ENCODE measurements around the gene SOHLH1. TPM values are rescaled to one million over a fixed set of nuclear protein-coding genes. Genes with fewer than 3 reads are reported as not detected.
A peak's percentile ranks its signal among the peaks of the same experiment; 100 is the strongest.

The SOHLH1 gene
- total RNA-seq, 1 donor from 2014 or later: not detected

DNA sequence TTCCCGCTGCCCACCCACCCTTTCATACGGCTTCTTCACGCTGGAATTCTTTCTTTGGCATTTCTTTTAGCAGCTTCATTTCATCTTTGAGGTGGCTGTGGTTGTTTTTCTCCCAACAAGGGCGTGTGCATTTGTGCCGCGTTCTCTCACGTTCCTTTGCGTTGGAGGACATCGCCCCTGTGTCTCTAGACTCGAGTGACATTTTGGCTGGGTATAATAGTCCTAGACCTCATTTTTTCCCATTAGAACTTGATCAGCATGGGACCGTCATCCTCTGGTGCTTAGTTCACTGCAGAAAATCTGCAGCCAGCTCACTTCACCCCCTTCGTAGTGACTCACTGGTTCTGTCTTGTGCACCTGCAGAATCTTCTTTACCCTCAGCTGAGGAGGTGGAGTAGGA is 32.2 kb upstream of the SOHLH1 start:
- no peak for DNase-seq (ENCODE audit: extremely low read depth, low read depth, low spot score)

DNA sequence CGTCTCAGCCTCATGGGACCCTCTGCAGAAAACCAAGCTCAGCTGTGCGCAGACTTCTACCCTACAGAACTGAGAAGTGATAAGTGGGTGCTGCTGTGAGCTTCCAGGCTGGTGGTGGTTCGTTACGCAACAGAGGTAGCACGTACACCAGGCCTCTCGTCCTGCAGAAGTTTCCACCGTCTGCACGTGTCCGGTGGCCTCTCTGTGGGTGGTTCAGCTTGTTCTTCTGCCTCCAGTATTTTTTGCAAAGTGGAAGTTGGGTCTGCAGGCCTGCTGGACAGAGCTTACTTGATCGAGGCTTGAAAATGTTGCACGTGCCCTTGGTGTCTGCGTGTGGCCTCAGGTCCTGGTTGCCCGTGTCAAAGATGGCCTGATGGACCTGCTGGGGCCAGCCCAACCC is 30.2 kb upstream of the SOHLH1 start:
- no peak for DNase-seq (ENCODE audit: extremely low read depth, low read depth, low spot score)

DNA sequence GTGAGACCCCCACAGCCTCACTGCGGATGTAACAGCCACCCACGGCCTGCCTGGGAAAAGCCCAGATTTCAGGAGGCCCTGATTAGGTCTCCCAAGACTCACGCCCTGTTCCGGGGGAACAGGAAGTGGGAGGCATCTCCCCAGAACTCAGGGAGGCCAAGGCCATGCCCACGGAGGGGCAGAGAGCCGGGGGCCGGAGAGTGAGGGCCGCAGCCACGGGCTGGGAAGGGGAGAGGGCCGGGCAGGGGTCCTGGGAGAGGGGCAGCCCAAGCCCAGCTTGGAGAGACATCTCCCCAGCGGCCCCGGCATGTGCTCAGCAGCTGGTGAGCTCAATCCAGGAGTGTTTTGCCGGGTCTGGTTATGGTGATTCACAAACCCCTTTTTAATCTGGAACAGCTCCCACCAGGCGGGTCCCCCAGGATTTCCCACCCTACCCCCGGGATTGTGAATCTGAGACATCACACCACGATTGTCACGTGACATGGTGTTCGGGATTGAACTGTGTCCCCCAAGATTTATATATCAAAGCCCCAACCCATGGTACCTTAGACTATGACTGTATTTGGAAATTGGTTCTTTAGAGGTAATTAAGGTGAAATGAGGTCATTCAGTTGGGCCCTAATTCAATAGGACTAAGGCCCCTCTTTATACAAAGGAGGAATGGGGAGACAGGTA is 29.3 kb upstream of the SOHLH1 start:
- no peak for DNase-seq (ENCODE audit: extremely low read depth, low read depth, low spot score)

DNA sequence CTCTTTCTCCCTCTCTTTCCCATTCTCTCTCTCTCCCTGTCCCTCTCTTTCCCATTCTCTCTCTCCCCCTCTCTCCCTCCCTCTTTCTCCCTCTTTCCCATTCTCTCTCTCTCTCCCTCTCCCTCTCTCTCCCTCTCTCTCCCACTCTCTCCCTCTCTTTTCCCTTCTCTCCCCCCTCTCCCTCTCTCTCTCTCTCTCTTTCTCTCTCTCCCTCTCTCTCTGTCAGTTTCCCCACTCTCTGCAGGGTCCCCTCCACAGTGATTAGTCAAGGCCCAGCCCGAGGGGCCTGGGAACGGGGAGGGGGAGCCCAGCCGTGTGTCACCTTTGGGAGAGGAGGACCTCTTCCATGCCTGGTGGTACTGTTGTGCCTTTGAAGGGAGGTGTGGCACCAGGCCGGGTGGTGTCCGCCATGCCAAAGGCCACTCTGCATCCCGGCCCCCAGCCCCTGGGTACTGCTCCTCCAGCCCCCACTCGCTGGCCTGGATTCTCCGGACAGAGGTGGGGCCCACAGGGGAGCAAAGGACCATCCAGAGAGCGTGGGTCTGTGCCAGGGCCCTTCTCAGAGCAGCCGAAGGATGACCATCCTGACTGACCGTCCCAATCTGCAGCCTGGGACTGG is 28.1 kb upstream of the SOHLH1 start:
- DNase-seq (ENCODE audit: extremely low read depth, low read depth, low spot score): no peak

DNA sequence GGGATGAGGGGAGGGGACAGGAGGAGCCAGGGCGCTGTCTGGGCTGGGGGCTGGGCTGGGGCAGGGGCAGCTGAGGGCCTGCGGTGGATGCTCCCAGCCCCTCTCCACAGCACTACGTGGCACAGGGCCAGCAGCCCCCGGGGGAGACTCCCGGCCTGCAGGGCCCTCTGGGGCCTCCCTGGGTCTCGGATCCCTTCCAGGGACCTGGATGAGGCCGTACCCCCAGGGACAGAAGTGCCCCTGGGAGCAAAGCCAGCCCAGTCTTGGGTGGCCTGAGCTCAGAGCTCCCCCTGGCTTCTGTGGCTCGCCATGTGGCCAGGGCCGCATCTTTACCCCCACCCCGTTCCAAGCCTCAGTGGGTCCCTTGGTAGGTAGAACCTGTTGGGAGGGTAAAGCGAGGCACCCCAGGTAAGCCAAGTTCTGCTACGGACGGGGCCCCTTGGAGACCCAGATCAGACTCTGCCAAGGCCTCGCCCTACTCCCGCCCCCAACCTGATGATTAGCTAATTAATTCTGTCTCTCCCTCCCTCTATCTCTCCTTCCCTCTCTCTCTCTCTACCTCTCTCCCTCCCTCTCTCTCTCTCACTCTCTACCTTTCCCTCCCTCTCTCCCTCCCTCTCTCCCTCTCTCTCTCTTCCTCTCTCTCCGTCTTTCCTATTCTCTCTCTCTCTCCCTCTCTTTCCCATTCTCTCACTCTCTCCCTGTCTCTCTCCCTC is 27.0 kb upstream of the SOHLH1 start:
- DNase-seq (ENCODE audit: extremely low read depth, low read depth, low spot score): no peak

DNA sequence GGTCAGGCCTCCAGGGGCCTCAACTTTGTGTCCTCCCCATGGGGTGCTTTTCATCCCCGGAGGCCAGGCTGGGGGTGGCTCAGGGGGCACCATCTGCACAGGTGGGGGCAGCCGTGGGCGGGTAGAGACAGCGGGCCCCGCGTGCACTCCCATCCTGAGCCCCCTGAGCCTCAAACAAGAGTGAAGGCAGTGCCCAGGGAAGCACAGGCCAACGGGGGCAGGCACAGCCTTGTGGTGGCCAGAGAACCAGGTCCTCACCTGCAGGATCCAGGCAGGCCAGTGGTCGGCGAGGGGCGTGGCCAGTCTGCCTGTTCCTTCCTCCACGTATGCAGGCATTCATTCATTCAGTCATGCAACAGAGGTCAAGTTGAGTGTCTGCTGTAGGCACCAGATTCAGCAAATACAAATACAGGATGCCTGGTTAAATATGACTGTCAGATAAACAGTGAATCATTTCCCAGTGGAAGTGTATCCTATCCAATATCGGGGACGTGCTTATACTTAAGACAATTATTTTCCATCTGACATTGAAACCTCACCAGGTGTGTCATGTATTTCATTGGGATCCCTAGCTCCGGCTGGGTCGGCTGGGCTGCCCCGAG is 25.0 kb upstream of the SOHLH1 start:
- DNase-seq (ENCODE audit: extremely low read depth, low read depth, low spot score): peak; percentile 80

DNA sequence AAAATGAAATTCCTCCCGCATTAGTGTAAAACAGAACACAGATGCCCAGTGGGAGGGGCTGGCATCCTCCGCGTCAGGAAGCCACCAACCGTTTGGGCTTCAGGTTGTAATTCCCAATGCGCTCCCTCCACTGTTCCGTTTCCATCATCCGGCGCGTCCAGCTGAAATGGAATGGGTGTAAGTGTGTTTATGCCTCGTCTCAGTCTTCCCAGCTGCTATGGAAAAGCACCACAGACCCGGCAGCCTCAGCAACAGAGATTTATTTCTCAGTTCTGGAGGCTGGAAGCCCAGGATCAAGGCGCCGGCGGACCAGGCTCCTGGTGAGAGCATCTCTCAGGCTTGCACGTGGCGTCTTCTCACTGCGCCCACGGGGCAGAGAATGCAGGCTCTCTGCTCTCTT is 23.1 kb upstream of the SOHLH1 start:
- DNase-seq (ENCODE audit: extremely low read depth, low read depth, low spot score): no peak

DNA sequence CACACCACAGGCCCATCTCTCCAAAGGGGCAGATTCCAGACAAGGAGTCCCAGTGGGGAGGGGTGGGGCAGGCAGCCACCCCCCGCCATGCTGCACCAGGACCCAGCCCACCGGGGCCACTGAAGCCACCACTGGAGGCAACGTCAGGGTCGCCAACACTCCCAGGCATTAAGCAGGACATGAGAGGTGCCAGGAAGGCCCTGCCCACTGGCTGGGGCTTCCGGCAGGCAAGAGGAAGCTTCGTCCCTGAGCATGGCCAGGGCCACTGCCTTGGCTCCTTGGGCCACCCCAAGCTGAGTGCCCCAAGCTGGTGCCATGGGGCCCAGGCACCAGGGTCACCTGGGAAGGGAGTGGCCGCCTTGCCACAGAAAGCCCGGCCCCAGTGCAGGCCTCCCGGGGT is 20.2 kb upstream of the SOHLH1 start:
- no peak for DNase-seq (ENCODE audit: extremely low read depth, low read depth, low spot score)

DNA sequence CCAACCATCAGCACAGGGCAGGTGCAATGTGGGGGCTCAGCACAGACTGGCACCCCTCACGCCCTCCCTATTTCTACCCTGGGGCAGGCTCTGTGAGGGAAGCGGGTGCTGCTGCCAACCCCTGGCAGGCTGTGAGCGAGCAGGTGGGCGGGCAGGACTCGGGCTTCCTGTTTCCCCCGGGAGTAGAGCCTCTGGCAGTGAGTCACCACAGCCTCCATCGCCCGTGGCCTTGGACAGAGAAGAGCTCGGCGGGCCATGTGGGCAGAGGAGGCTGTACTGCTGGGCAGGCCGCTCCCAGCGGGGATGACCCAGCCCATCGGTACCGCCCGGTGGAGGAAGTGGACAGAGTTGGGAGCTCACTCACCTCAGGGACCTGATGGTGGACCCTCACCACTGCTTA is 19.3 kb upstream of the SOHLH1 start:
- DNase-seq (ENCODE audit: extremely low read depth, low read depth, low spot score): peak; percentile 34

DNA sequence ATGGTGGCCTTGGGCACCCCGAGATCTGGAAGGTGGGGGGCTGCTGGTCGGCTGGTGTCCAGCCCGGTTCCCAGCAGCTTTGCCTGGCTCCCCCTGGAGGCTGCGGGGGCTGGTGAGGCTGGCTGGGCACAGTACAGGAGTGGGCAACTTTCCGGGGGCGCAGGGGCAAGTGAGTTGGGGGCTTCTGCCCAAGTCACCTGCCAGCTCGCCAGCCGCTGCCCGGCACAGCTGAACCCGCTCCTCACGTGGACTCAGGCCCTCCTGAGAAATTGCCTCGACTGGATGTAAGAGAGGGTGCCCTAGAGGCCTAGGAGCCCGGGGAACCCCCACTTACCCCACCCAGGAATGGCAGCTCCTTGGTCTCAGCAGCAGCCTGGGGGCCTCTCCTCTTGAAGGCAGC is 18.1 kb upstream of the SOHLH1 start:
- no peak for DNase-seq (ENCODE audit: extremely low read depth, low read depth, low spot score)

DNA sequence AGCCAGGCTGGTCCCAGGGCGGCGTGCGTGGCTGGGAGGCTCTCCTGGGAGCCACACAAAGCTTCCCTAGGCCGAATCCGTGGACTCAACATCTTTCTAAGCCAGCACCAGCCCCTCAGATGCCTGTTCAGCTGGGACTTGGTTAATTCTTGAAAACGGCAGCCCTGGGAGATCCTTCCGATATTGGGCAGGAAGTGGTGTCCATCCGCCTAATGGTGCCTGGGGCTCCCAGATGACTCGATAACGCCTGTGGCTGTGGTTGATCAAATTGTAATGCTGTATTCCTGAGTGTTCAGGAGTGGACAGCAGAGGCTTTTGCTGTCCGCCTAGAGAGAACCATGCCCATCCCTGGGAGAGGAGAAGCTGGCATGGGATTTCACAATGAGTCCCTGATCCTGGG is 16.8 kb upstream of the SOHLH1 start:
- no peak for DNase-seq (ENCODE audit: extremely low read depth, low read depth, low spot score)

DNA sequence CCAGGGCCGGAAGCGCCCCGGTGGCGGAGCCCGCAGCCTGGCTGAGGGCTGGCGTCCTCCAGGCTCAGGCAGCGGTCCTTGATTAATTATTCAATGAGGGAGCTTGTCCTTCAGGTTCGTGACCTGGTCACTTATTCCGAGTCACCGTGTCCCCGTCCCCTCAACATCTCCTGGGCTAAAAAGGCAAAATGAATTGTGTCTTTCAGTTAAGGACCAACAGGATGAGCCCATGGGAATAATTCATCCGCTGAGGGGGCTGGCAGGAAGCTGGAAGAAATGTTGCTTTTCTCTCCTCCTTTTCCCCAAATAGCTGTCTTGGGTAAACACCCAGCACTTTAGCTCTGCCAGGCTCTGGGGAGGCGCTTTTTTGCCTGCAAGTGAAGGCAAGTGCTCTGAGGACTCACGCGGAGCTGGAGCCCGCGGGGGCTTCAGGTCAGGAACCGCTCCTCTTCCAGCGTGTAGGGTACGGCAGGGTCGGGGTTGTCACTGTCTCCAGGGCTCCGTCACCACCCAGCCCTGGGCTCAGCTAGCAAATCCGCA is 15.8 kb upstream of the SOHLH1 start:
- DNase-seq (ENCODE audit: extremely low read depth, low read depth, low spot score): no peak

DNA sequence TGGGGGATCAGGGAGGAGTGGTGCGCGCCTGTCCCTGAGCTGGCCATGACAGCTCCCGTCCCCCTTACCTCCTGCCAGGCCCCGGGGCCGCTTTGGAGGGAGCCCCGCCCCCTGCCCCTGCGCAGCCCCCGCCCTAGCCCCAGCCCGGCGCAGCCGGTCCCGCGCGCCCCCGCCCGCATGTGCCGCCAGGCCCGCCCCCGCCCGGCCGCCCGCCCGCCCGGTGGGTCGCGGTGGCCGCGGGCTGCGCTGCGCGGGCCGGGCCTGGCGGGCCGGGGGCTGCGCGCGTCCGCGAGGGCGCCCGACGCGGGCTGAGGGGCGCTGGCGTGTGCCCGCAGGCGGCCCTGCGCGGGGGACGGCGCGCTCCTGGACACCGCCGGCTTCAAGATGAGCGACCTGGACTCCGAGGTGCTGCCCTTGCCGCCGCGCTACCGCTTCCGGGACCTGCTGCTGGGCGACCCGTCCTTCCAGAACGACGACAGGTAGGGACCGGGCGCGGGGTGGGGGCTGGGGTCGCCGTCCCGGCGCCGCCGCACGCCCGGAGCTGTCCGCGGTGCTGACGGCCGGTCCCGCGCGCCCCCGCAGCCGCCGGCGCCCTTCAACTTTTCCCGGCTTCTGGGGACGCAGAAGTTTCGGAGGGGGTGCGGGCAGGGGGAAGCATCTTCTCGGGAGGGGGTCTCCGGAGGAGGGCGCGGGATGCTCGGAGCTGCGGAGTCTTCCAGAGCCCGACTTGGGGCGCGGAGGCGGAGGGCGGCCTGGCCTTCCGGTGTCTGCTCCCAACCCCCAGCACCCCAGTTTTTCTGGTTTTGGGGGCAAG is 15.2 kb upstream of the SOHLH1 start:
- DNase-seq (ENCODE audit: extremely low read depth, low read depth, low spot score): no peak

DNA sequence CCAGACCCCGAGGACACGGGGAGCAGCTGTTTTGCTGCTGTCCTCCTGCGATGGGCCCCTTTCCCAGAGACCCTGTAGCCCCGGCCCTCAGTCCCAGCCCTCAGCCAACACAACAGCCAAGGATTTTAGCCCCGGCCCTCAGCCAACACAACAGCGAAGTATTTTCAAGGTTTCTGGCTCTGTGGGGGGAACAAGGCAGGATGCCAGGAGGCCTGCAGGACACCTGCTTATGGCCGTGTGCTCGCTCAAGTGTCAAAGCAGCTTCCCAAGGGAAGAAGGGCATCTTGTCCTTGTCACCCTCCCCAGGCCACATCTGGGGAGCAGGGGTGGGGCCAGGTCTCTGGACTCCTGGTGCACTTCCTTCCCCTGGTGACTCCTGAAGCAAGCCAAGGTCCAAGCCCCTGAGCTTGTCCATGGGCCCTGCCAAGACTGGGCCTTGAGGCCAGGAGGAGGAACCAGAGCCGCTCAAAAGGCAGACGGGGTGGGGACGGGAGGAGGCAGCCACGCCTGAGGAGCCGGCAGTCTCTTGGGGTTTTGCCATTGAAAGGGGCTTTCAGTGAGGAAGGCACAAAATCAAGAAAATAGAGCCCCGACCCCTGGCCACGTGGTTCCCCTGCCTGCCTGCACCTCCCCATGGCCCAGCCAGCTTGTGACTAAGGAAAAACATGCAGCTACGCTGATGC is 13.5 kb upstream of the SOHLH1 start:
- DNase-seq (ENCODE audit: extremely low read depth, low read depth, low spot score): no peak

DNA sequence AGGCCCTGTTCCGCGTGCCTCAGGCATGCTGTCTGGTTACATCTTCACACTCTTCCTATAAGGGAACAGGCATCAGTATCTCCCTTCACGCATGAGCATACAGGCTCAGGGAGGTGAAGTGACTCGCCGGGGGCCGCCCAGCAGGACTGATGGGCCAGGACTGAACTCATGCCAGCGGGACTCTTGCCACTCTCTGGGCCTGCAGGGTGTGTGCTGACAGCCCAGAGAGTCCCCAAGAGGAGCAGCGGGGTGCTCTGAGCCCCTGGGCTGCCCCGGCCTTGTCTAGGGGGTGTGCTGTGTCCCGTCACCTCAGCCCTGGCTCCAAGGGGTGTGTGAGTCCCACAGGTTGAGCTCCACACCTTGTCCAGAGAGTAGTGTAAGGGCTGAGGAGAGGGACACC is 12.6 kb upstream of the SOHLH1 start:
- no peak for DNase-seq (ENCODE audit: extremely low read depth, low read depth, low spot score)

DNA sequence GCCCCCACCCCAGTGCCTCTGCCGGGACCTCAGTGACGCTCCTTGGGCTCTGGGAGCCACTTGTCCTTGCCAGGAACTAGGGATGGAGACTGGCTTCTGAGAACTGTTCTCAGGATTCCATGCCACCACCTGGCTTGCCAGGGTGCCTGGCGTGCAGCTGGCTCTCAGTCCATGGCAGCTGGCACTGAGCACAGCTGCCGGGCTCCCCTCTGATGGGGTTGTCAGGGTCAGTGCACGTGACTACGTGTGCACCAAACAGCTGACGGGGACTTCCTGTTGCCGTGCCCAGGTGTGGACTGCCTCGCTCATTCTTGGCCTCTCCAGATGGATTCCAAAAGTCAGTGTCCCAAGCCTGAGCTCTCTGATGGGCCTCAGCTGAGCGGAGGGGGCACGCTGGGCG is 12.1 kb upstream of the SOHLH1 start:
- DNase-seq (ENCODE audit: extremely low read depth, low read depth, low spot score): no peak

DNA sequence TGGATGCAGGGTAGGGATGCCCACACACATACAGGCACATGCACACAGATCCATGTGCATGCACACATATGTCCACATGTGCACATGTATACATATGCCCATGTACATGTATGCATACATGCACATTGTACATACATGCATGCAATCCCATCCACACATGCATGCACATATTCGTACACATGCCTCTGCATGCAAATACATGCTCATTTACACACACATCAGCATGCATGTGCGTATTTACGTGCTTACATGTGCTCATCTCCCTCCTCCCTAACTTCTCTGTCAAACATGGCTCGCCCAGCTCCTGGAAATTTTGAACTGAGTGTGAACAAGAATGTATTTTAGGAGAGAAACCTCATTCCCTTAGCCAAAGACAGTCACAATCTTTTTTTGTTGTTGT is 8.9 kb upstream of the SOHLH1 start:
- DNase-seq (ENCODE audit: extremely low read depth, low read depth, low spot score): no peak

DNA sequence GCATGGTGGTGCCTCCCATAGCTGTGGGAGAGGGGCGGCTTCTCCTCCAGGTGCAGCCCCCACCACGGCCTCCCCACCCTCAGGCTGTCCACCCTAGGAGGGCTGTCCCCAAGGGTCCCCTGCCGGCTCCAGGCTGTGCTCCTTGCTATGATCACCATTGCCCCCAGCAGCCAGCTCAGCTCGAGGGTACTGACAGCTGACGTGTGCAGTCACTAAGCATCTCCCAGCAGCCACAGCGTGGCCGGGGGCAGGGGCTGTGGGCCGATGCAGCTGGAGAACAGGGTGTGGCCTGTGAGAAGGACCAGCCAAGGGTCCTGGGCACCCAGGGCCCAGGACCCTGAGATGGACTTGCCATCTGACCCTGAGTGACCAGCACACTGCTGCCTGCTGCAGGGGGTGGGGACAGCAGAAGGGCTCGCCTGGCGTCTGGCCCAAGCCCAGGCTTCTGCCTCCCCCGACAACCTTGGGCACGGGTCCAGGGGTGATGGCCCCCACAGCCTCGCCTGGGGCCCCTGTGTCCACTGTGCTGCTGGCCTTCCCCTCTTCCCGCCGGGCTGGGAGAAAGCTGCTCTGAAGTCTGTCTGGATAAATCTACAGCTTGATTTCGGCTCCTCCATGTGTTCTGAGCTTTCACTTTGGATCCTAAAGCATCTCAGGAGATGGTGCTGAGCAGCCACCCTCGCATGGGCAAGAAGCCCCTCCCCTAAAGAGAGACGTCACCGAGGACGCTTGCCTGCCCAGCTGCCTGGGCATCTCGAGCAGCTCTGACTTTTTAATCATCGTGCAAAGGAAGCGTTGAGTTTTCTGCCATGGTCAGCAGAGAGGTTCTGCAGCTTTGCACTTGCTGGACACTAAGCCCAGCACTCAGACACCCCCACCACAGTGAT is 8.2 kb upstream of the SOHLH1 start:
- DNase-seq (ENCODE audit: extremely low read depth, low read depth, low spot score): no peak

DNA sequence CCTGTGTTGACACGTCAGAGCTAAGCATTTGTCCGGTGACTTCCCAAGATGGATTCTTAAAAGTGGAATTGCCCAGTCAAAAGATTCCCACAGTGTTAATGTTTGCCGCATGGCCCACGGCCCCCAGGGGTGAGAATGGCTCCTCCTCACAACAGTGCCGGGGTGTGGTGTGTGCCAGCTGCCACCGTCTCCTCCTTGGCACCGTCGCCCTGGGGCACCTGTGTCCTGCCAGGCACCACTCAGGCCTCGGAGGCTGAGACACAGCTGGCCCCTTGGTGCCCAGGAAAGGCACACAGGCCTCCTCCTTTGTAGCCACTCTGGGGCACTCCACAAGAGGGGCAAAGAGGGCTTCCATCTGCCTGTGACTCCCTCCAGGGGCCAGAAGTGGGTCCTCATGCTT is 7.0 kb upstream of the SOHLH1 start:
- DNase-seq (ENCODE audit: extremely low read depth, low read depth, low spot score): no peak
